ENCODE data around the gene GAS1. TPM values are rescaled to one million over a fixed set of nuclear protein-coding genes. Genes with fewer than 3 reads are reported as not detected.

The GAS1 gene, protein sequence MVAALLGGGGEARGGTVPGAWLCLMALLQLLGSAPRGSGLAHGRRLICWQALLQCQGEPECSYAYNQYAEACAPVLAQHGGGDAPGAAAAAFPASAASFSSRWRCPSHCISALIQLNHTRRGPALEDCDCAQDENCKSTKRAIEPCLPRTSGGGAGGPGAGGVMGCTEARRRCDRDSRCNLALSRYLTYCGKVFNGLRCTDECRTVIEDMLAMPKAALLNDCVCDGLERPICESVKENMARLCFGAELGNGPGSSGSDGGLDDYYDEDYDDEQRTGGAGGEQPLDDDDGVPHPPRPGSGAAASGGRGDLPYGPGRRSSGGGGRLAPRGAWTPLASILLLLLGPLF
- total RNA-seq, result 11.0 TPM
- long read RNA-seq, transcript GAS1-201 (1 exons, 2,827 nt), result major isoform, 27 of 27 reads
- long read RNA-seq, partial matches to known transcripts, result 0 of 27 reads
- long read RNA-seq, other reads (novel, unspliced or antisense), result 0 of 27 reads

- Histone ChIP-seq H3K36me3 (no peaks in the 10 kb centered on the region), H3K27me3 (ENCODE audit: low read depth) (no peaks in the 10 kb centered on the region), H3K27ac (replicated peaks) (peak within 1 kb of the TSS; percentile 97), H3K4me1 (peaks cover 37% of the 10 kb centered on the region), H3K4me3 (peak within 1 kb of the TSS; percentile 91), H3K9me3 (replicated peaks) (no peaks in the 10 kb centered on the region)
- TF ChIP-seq, protein P1, sequence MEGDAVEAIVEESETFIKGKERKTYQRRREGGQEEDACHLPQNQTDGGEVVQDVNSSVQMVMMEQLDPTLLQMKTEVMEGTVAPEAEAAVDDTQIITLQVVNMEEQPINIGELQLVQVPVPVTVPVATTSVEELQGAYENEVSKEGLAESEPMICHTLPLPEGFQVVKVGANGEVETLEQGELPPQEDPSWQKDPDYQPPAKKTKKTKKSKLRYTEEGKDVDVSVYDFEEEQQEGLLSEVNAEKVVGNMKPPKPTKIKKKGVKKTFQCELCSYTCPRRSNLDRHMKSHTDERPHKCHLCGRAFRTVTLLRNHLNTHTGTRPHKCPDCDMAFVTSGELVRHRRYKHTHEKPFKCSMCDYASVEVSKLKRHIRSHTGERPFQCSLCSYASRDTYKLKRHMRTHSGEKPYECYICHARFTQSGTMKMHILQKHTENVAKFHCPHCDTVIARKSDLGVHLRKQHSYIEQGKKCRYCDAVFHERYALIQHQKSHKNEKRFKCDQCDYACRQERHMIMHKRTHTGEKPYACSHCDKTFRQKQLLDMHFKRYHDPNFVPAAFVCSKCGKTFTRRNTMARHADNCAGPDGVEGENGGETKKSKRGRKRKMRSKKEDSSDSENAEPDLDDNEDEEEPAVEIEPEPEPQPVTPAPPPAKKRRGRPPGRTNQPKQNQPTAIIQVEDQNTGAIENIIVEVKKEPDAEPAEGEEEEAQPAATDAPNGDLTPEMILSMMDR (IDR thresholded peaks at IDR 0.05; ENCODE audit: borderline replicate concordance), result no peak
- peak; percentile 90 for DNase-seq
- intact Hi-C loops (cut with micrococcal nuclease), result no loop called here
Observed at GRCh38 chr9:86947146-86948073, at the start of gene GAS1. Gene GAS1, minus strand, starts transcription at chr9:86947506. Its CDS starts 727 bp downstream, at chr9:86946779.

DNA sequence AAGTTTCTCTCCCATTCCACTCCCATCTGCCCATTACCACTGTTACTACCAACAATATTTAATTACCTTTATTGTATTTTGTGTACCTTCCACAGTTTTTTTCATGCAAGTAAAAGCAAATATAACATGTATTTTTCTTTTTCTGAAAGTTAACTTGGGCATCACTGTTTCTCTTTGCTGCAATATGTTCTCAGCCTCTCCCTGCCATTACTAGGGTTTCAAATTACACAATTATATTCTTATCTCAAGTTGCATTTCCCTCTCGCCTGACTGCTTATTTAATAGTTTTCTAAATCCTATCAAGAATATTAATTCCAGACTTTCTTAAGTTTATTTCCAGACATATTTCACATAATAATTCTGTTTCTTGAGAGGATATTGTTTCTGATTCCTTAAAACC lies 46.9 kb upstream of the GAS1 start:
- H3K9me3 ChIP-seq (replicated peaks), result no peaks in the 10 kb centered on the region
- TF ChIP-seq, protein P1 (IDR thresholded peaks at IDR 0.05; ENCODE audit: borderline replicate concordance), result no peak
- intact Hi-C loops (cut with micrococcal nuclease), result no loop called here
- H3K4me3 ChIP-seq, result no peak overlapping the region
- no peak for DNase-seq
- H3K4me1 ChIP-seq, result no peaks in the 10 kb centered on the region
- H3K36me3 ChIP-seq, result no peaks in the 10 kb centered on the region
- H3K27ac ChIP-seq (replicated peaks), result no peak overlapping the region
- peaks cover 9% of the 10 kb centered on the region for H3K27me3 ChIP-seq (ENCODE audit: low read depth)

DNA sequence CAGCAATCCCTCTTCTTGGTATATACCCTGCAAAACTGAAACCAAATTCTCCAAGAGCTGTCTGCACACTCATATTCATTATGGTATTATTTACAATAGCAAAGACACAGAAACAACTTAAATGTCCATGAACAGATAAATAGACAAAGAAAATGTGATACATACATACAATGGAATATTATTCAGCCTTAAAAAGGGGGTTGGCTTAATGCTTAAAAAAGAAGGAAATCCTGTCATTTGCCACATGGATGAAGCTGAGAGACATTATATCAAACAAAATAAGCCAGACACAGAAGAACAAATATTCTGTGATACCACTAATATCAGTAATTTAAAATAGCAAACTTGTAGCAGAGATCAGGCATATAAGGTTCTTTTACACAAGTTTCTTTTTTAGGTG lies 46.5 kb upstream of the GAS1 start:
- Histone ChIP-seq H3K27me3 (ENCODE audit: low read depth) (peaks cover 9% of the 10 kb centered on the region), H3K9me3 (replicated peaks) (no peaks in the 10 kb centered on the region), H3K4me1 (no peaks in the 10 kb centered on the region), H3K4me3 (no peak overlapping the region), H3K27ac (replicated peaks) (no peak overlapping the region), H3K36me3 (no peaks in the 10 kb centered on the region)
- TF ChIP-seq, protein P1 (IDR thresholded peaks at IDR 0.05; ENCODE audit: borderline replicate concordance), result no peak
- no peak for DNase-seq
- intact Hi-C loops (cut with micrococcal nuclease), result no loop called here

DNA sequence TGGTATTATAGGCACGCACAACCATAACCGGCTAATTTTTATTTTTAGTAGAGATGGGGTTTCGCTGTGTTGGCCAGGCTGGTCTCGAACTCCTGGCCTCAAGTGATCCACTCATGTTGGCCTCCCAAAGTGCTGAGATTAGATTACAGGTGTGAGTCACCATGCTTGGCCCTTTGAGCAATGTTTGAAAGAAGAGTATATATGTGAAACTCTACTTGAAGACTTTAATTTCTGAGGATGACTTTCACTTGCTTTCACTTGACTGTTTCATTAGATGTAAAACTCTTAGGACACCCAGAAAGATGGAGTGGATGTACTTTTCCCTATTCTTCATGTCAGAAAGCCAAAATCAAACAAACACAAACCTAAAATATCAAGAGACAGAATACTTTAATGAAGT lies 43.8 kb upstream of the GAS1 start:
- intact Hi-C loops (cut with micrococcal nuclease), result no loop called here
- no peak for DNase-seq
- H3K27me3 ChIP-seq (ENCODE audit: low read depth), result peaks cover 9% of the 10 kb centered on the region
- no peaks in the 10 kb centered on the region for H3K9me3 ChIP-seq (replicated peaks)
- no peak overlapping the region for H3K4me3 ChIP-seq
- H3K36me3 ChIP-seq, result no peaks in the 10 kb centered on the region
- TF ChIP-seq, protein P1 (IDR thresholded peaks at IDR 0.05; ENCODE audit: borderline replicate concordance), result no peak
- H3K4me1 ChIP-seq, result no peaks in the 10 kb centered on the region
- H3K27ac ChIP-seq (replicated peaks), result no peak overlapping the region

- TF ChIP-seq, protein P1 (IDR thresholded peaks at IDR 0.05; ENCODE audit: borderline replicate concordance), result no peak
- H3K27ac ChIP-seq (replicated peaks), result no peak overlapping the region
- peaks cover 3% of the 10 kb centered on the region for H3K27me3 ChIP-seq (ENCODE audit: low read depth)
- H3K36me3 ChIP-seq, result no peaks in the 10 kb centered on the region
- intact Hi-C loops (cut with micrococcal nuclease), result no loop called here
- no peak overlapping the region for H3K4me3 ChIP-seq
- H3K9me3 ChIP-seq (replicated peaks), result no peaks in the 10 kb centered on the region
- no peak for DNase-seq
- no peaks in the 10 kb centered on the region for H3K4me1 ChIP-seq
Observed at GRCh38 chr9:86990290-86990689, 43.0 kb upstream of the GAS1 start.

All from left ventricle myocardium inferior (tissue), 1 donor.